GM12873 (cell line): ENCODE results near the gene TBC1D5.

Source experiments
- TF ChIP-seq, protein P1 (sequence below): IDR thresholded peaks from 2 replicates; pipeline ENCODE4 v1.5.1; 2012; ENCODE audit warnings: low read depth, mild to moderate bottlenecking, moderate library complexity, low read length, control low read depth; ENCODE audit not compliant: insufficient read depth; ENCODE audit errors: missing control alignments

The TBC1D5 gene

GRCh38 chr3:17342119-17342518 is 400.3 kb downstream of the TBC1D5 start:
- TF ChIP-seq, protein P1, sequence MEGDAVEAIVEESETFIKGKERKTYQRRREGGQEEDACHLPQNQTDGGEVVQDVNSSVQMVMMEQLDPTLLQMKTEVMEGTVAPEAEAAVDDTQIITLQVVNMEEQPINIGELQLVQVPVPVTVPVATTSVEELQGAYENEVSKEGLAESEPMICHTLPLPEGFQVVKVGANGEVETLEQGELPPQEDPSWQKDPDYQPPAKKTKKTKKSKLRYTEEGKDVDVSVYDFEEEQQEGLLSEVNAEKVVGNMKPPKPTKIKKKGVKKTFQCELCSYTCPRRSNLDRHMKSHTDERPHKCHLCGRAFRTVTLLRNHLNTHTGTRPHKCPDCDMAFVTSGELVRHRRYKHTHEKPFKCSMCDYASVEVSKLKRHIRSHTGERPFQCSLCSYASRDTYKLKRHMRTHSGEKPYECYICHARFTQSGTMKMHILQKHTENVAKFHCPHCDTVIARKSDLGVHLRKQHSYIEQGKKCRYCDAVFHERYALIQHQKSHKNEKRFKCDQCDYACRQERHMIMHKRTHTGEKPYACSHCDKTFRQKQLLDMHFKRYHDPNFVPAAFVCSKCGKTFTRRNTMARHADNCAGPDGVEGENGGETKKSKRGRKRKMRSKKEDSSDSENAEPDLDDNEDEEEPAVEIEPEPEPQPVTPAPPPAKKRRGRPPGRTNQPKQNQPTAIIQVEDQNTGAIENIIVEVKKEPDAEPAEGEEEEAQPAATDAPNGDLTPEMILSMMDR: no peak

DNA sequence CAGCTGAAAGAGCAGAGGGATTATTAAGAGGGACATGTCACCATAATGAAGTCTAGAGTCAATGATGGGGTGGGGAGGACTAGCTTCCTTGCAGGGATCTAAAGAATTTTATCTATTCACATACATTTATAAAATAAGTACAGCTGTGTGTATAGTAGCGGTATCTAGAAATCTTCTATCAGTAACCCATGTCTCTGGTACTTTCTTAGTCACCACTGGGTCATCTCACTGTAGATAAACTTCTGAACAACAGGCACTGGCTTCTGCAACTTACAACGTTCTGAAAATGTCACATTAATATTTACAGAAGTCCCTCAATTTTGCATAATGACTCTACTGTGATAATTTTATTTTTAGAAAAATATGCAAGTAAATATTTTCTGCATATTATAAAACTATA is 401.7 kb downstream of the TBC1D5 start:
- TF ChIP-seq, protein P1: no peak

GRCh38 chr3:17340261-17340660 is 402.2 kb downstream of the TBC1D5 start:
- TF ChIP-seq, protein P1: no peak

GRCh38 chr3:17339132-17339575 is 403.3 kb downstream of the TBC1D5 start:
- TF ChIP-seq, protein P1: no peak

GRCh38 chr3:17336291-17336690 is 406.1 kb downstream of the TBC1D5 start:
- TF ChIP-seq, protein P1: no peak

DNA sequence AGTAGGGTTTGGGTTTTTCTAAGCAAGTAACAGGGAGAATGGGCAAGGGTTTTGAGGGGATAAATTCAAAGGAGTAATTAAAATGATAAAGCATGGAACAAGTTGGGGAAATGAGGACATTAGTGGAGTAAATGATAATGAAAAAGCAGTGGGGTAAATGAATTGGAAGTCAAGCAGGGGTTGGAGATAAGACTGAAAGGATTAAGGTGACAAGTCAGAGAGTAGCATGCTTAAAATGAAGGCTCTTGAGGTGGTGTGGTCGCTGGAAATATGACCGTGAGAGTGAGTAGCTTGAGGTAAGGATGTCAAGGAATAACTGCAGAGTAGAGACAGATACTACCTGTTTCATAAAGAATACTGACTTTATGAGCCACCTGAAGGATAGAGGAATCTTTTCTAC is 408.5 kb downstream of the TBC1D5 start:
- TF ChIP-seq, protein P1: no peak

- TF ChIP-seq, protein P1: no peak
Observed at GRCh38 chr3:17333446-17333845, 409.0 kb downstream of the TBC1D5 start.
